GM12878 (cell line): ENCODE results near the gene NXPE1. TPM values are rescaled to one million over a fixed set of nuclear protein-coding genes. Genes with fewer than 3 reads are reported as not detected.

ENCODE experiments used
- ATAC-seq: fragments of 200-7000 bp; cut with Tn5 transposase; 3 replicates; pipeline ENCODE4 v1.9.1; 2020; ENCODE audit warnings: mild to moderate bottlenecking, moderate library complexity
- BruUV-seq: library from RNA; stranded (reverse); fragments of 400-500 nt; replicated peaks from 2 replicates; lab custom pipeline; 2021; lab: Mats Ljungman, UMichigan
- CTCF ChIA-PET: fragments of 300-600 bp; sonication (Branson Sonifier 250); formaldehyde crosslinking; extraction: SDS; loops from one replicate; lab custom pipeline; 2021; ENCODE audit warnings: inconsistent platforms; lab: Yijun Ruan, JAX
- POLR2A ChIA-PET: fragments of 350-600 bp; formaldehyde crosslinking; extraction: SDS; loops from one replicate; lab custom pipeline; 2021; ENCODE audit warnings: inconsistent platforms; lab: Charles Lee
- RAD21 ChIA-PET: fragments of 300-600 bp; sonication (Branson Sonifier 250); formaldehyde crosslinking; loops from one replicate; lab custom pipeline; 2023; ENCODE audit warnings: antibody characterized with exemption; ENCODE audit not compliant: unreplicated experiment; lab: Charles Lee
- SMC1A ChIA-PET: fragments of 300-600 bp; sonication (Branson Sonifier 250); formaldehyde crosslinking; loops from one replicate; lab custom pipeline; 2023; ENCODE audit not compliant: unreplicated experiment, uncharacterized antibody; lab: Charles Lee
- DNase-seq: peaks from one replicate; pipeline ENCODE4 v3.0.0-alpha.2; 2011; ENCODE audit warnings: low read depth, low spot score
- FAIRE-seq: peaks from 3 replicates; lab custom pipeline; 2011; peaks lifted over from hg19 to GRCh38; lab: Jason Lieb, UNC
- H2AFZ ChIP-seq: 2 replicates; pipeline ENCODE4 v1.6.0; 2011; ENCODE audit warnings: low read depth, low read length, control low read depth; ENCODE audit not compliant: control insufficient read depth
- H3K27ac ChIP-seq: 2 replicates; pipeline ENCODE4 v1.5.1; 2011; ENCODE audit warnings: control low read depth; ENCODE audit not compliant: control insufficient read depth, insufficient read depth
- H3K27me3 ChIP-seq, 2 experiments: replicated peaks in 1 of 2; 2 replicates each; pipeline versions ENCODE4 v1.6.0 to v1.6.1; 2011; ENCODE audit warnings: low read length in 1 of 2; ENCODE audit not compliant: control insufficient read depth in 2 of 2, insufficient read depth in 2 of 2
- H3K36me3 ChIP-seq, 2 experiments: 2 replicates each; pipeline ENCODE4 v1.5.1; 2011; ENCODE audit warnings: low read length in 1 of 2; ENCODE audit not compliant: control insufficient read depth in 2 of 2, insufficient read depth in 2 of 2
- H3K4me1 ChIP-seq: 2 replicates; pipeline ENCODE4 v1.6.1; 2011; ENCODE audit warnings: mild to moderate bottlenecking, low read length, moderate library complexity, mixed read lengths; ENCODE audit not compliant: control insufficient read depth, insufficient read depth
- H3K4me2 ChIP-seq: 2 replicates; pipeline ENCODE4 v1.6.0; 2011; ENCODE audit warnings: control low read depth; ENCODE audit not compliant: control insufficient read depth, insufficient read depth
- H3K4me3 ChIP-seq: fragments of 200-600 bp; sonication (generic); 2 replicates; pipeline ENCODE4 v1.5.1; 2016
- H3K79me2 ChIP-seq: 2 replicates; pipeline ENCODE4 v1.6.0; 2011; ENCODE audit warnings: low read length; ENCODE audit not compliant: control insufficient read depth, insufficient read depth
- H3K9ac ChIP-seq: 2 replicates; pipeline ENCODE4 v1.8.0; 2011; ENCODE audit warnings: low read length, control low read depth, mixed read lengths; ENCODE audit not compliant: control insufficient read depth, insufficient read depth
- H3K9me3 ChIP-seq: replicated peaks from 3 replicates; pipeline ENCODE4 v1.5.1; 2011; ENCODE audit warnings: mild to moderate bottlenecking, low read length; ENCODE audit not compliant: control insufficient read depth, insufficient read depth
- H4K20me1 ChIP-seq: 2 replicates; pipeline ENCODE4 v1.6.0; 2011; ENCODE audit not compliant: control insufficient read depth, insufficient read depth
- ATF2 ChIP-seq: IDR thresholded peaks from 2 replicates; pipeline ENCODE4 v1.6.1; 2012; ENCODE audit warnings: low read length, inconsistent platforms
- ZNF592 ChIP-seq: fragments of 450-650 bp; IDR thresholded peaks from 2 replicates; pipeline ENCODE4 v1.6.1; 2017; ENCODE audit warnings: mild to moderate bottlenecking, moderate library complexity
- WGBS: methylation state at CpG from one replicate; pipeline ENCODE4 v1.1.6; 2016; ENCODE audit warnings: low lambda C conversion rate; ENCODE audit not compliant: insufficient replicate concordance, insufficient coverage; ENCODE audit errors: missing lambda C conversion rate; 5-methylcytosine and 5-hydroxymethylcytosine counted together
- in situ Hi-C: fragments of 300-500 bp; cut with MboI; formaldehyde crosslinking; loops from 9 replicates; pipeline ENCODE4 v1.14.3; 2018; ENCODE audit warnings: mixed read lengths
- intact Hi-C: fragments of 100-400 bp; cut with micrococcal nuclease; formaldehyde crosslinking; loops from one replicate; pipeline ENCODE4 v1.14.2; 2022; ENCODE audit not compliant: unreplicated experiment
- polyA plus RNA-seq, 11 experiments: library from polyadenylated mRNA; depleted of rRNA in 4 of 11; unstranded in 6 of 11; stranded (reverse) in 5 of 11; fragments of >200 nt; fragmentation: Nextera tagmentation in 4 of 11; fragmentation: Illumina TruSeq in 1 of 11; extraction: Ambion mirVana in 4 of 11; extraction: Trizol in 1 of 11; gene quantifications; 1 replicate in 1 of 11; 2 replicates in 10 of 11; pipeline versions ENCODE4 v1.2.1 to v1.2.3, GENCODE V29; 2011 to 2016; ENCODE audit warnings: inconsistent platforms in 2 of 11, missing spikeins in 2 of 11, low read depth in 1 of 11
- total RNA-seq, 4 experiments: library from RNA; depleted of rRNA in 3 of 4; stranded (reverse); fragments of >200 nt in 3 of 4; fragmentation: Illumina TruSeq in 1 of 4; extraction: Trizol in 1 of 4; gene quantifications; 2 replicates each; pipeline versions ENCODE4 v1.2.1 to v1.2.3, GENCODE V29; 2013 to 2021

NXPE1 gene
- total and polyA plus RNA-seq, 10 of the 15 experiments (the other 5 are each of a cell fraction or from before 2014, with no cell fraction given) = not detected

- ATAC-seq = no peak
- H3K4me1 ChIP-seq = no peaks in the 10 kb centered on the region
- in situ Hi-C loops = no loop called here
- no peaks in the 10 kb centered on the region for H3K79me2 ChIP-seq
- no peak overlapping the region for H3K9ac ChIP-seq
- POLR2A ChIA-PET = no interaction called here
- CTCF ChIA-PET = no interaction called here
- WGBS = 0% methylated on average over 2 of the region's 2 CpGs
- H3K36me3 ChIP-seq = no peaks in the 10 kb centered on the region
- RAD21 ChIA-PET = no interaction called here
- SMC1A ChIA-PET = no interaction called here
- no peak for FAIRE-seq
- H4K20me1 ChIP-seq = no peaks in the 10 kb centered on the region
- H3K27ac ChIP-seq = no peak overlapping the region
- no peak overlapping the region for H3K4me3 ChIP-seq
- intact Hi-C loops = no loop called here
- DNase-seq = no peak
- no peak for TF ChIP-seq ZNF592
- TF ChIP-seq ATF2 = no peak
- H2AFZ ChIP-seq = no peak overlapping the region
- no TSS peak for BruUV-seq
- peaks cover 3% of the 10 kb centered on the region; the same call in 2 of the 3 replicates for H3K9me3 ChIP-seq
- H3K4me2 ChIP-seq = no peak overlapping the region
- H3K27me3 ChIP-seq = no peaks in the 10 kb centered on the region; a peak in 1 of 4 replicates
Measured at GRCh38 chr11:114525682-114526081, 34.0 kb downstream of the NXPE1 start.
